GM12875 (cell line): ENCODE data around the gene LPGAT1.

Experiments used
- H3K4me3 ChIP-seq: one replicate; pipeline ENCODE4 v1.5.1; 2011; ENCODE audit warnings: low read depth, low read length, control low read depth
- CTCF ChIP-seq: IDR thresholded peaks from 2 replicates; pipeline ENCODE4 v1.5.1; 2011; ENCODE audit warnings: low read depth, mild to moderate bottlenecking, control low read depth, inconsistent platforms, low read length, moderate library complexity, borderline replicate concordance; ENCODE audit not compliant: insufficient read depth

Gene LPGAT1

GRCh38 chr1:211762206-211762605, 68.4 kb downstream of the LPGAT1 start:
- H3K4me3 ChIP-seq, result no peak overlapping the region
- no peak for TF ChIP-seq CTCF

- H3K4me3 ChIP-seq, result no peak overlapping the region
- no peak for TF ChIP-seq CTCF
These were observed 69.2 kb downstream of the LPGAT1 start for GRCh38 chr1:211761400-211761799.

GRCh38 chr1:211756471-211757020, 74.0 kb downstream of the LPGAT1 start:
- TF ChIP-seq CTCF, result no peak
- H3K4me3 ChIP-seq, result no peak overlapping the region

GRCh38 chr1:211753649-211754251, 76.8 kb downstream of the LPGAT1 start:
- TF ChIP-seq CTCF, result no peak
- H3K4me3 ChIP-seq, result no peak overlapping the region

GRCh38 chr1:211752951-211753486, 77.5 kb downstream of the LPGAT1 start:
- no peak for TF ChIP-seq CTCF
- H3K4me3 ChIP-seq, result no peak overlapping the region

GRCh38 chr1:211752317-211752716, 78.2 kb downstream of the LPGAT1 start:
- no peak overlapping the region for H3K4me3 ChIP-seq
- TF ChIP-seq CTCF, result no peak

GRCh38 chr1:211751438-211751837, 79.1 kb downstream of the LPGAT1 start:
- TF ChIP-seq CTCF, result no peak
- no peak overlapping the region for H3K4me3 ChIP-seq
